Lower lobe of right lung (tissue), 2 donors: ENCODE results near the gene SSH2. TPM values are rescaled to one million over a fixed set of nuclear protein-coding genes. Genes with fewer than 3 reads are reported as not detected.

Experiments
- ATAC-seq, 2 donors: fragments of 200-7000 bp; cut with Tn5 transposase; one replicate each; pipeline ENCODE4 v1.9.1; 2020 to 2022; ENCODE audit warnings: mild to moderate bottlenecking in 2 of 2, moderate library complexity in 2 of 2
- DNase-seq: peaks from one replicate; pipeline ENCODE4 v3.0.0-alpha.2; 2020
- H3K27ac ChIP-seq: fragments of 200-600 bp; one replicate; pipeline ENCODE4 v1.8.0; 2022
- H3K27me3 ChIP-seq: fragments of 200-600 bp; one replicate; pipeline ENCODE4 v1.8.0; 2022; ENCODE audit warnings: low read depth
- H3K36me3 ChIP-seq: fragments of 200-600 bp; one replicate; pipeline ENCODE4 v1.8.0; 2022; ENCODE audit warnings: mild to moderate bottlenecking
- H3K4me1 ChIP-seq: fragments of 200-600 bp; one replicate; pipeline ENCODE4 v1.8.0; 2022
- H3K4me3 ChIP-seq: fragments of 200-600 bp; one replicate; pipeline ENCODE4 v1.8.0; 2022; ENCODE audit warnings: mild to moderate bottlenecking
- H3K9me3 ChIP-seq: fragments of 200-600 bp; one replicate; pipeline ENCODE4 v1.8.0; 2022
- CTCF ChIP-seq: fragments of 200-600 bp; IDR thresholded peaks from one replicate; pipeline ENCODE4 v1.8.0; 2022; ENCODE audit warnings: antibody characterized with exemption, mild to moderate bottlenecking
- intact Hi-C: fragments of 100-400 bp; cut with DNase I; formaldehyde crosslinking; loops from one replicate; pipeline ENCODE4 v1.11.0; 2022
- total RNA-seq: library from RNA; stranded (reverse); fragmentation: NEBNext Ultra II Directional; extraction: Animal tissue kit (Norgen Biotek cat#: 25700); gene quantifications from one replicate; pipeline ENCODE4 v1.2.1, GENCODE V29; 2021
- donor health status: DM: no; HTN: yes; CAD: no; lungs with severe emphysema.

Gene SSH2
- total RNA-seq, 1 donor from 2014 or later, result 105 TPM

- DNase-seq (peak; percentile 66), ATAC-seq (peak; percentile 67 to 75)
- TF ChIP-seq CTCF, result no peak
- peak within 1 kb of the TSS; percentile 34 for H3K27ac ChIP-seq
- H3K9me3 ChIP-seq, result no peaks in the 10 kb centered on the region
- no peaks in the 10 kb centered on the region for H3K27me3 ChIP-seq
- H3K4me1 ChIP-seq, result peaks cover 26% of the 10 kb centered on the region
- H3K4me3 ChIP-seq, result peak within 1 kb of the TSS; percentile 76
- intact Hi-C loops, result no loop called here
- no peaks in the 10 kb centered on the region for H3K36me3 ChIP-seq
Measured at GRCh38 chr17:29622337-29623282, 307.4 kb downstream of the SSH2 start, which contains the start of gene CORO6. CORO6 (minus strand) TSS chr17:29622912; CDS start chr17:29621421, 1,491 bp downstream.

GRCh38 chr17:29621751-29622194 is 308.3 kb downstream of the SSH2 start:
- Histone ChIP-seq H3K4me1 (peaks cover 35% of the 10 kb centered on the region), H3K27ac (no peak overlapping the region), H3K9me3 (no peaks in the 10 kb centered on the region), H3K27me3 (peaks cover 2% of the 10 kb centered on the region), H3K4me3 (peak overlapping the region; percentile 76), H3K36me3 (no peaks in the 10 kb centered on the region)
- intact Hi-C loops, result no loop called here
- no peak for ATAC-seq
- DNase-seq, result no peak
- no peak for TF ChIP-seq CTCF

- intact Hi-C loops, result no loop called here
- peaks cover 43% of the 10 kb centered on the region for H3K4me1 ChIP-seq
Measured at GRCh38 chr17:29620779-29621500, 309.1 kb downstream of the SSH2 start.

GRCh38 chr17:29620271-29620670 is 309.8 kb downstream of the SSH2 start:
- no peak overlapping the region for H3K4me3 ChIP-seq
- TF ChIP-seq CTCF, result no peak
- H3K27me3 ChIP-seq, result peaks cover 11% of the 10 kb centered on the region
- no peak overlapping the region for H3K27ac ChIP-seq
- no peak for ATAC-seq
- H3K9me3 ChIP-seq, result no peaks in the 10 kb centered on the region
- no peaks in the 10 kb centered on the region for H3K36me3 ChIP-seq
- no peak for DNase-seq
- H3K4me1 ChIP-seq, result peaks cover 47% of the 10 kb centered on the region
- intact Hi-C loops, result no loop called here

More at GRCh38 chr17:29620779-29621500, 309.1 kb downstream of the SSH2 start:
- TF ChIP-seq CTCF, result no peak
- H3K4me3 ChIP-seq, result no peak overlapping the region
- ATAC-seq, result no peak
- H3K27me3 ChIP-seq, result peaks cover 8% of the 10 kb centered on the region
- no peaks in the 10 kb centered on the region for H3K9me3 ChIP-seq
- H3K27ac ChIP-seq, result no peak overlapping the region
- DNase-seq, result no peak
- H3K36me3 ChIP-seq, result no peaks in the 10 kb centered on the region

GRCh38 chr17:29619251-29619650 is 310.8 kb downstream of the SSH2 start:
- H3K4me3 ChIP-seq, result no peak overlapping the region
- H3K36me3 ChIP-seq, result no peaks in the 10 kb centered on the region
- no peak for TF ChIP-seq CTCF
- no peak for ATAC-seq
- no peak overlapping the region for H3K27ac ChIP-seq
- H3K9me3 ChIP-seq, result no peaks in the 10 kb centered on the region
- H3K4me1 ChIP-seq, result peaks cover 58% of the 10 kb centered on the region
- H3K27me3 ChIP-seq, result peaks cover 11% of the 10 kb centered on the region
- intact Hi-C loops, result no loop called here
- DNase-seq, result no peak
